Measurements from ENCODE around the gene LRRC41.
"Not testable (repeated sequence)": the region's sequence is repeated elsewhere in the genome, so short reads cannot be mapped to it uniquely, and the experiment has no call there.

Gene LRRC41

DNA sequence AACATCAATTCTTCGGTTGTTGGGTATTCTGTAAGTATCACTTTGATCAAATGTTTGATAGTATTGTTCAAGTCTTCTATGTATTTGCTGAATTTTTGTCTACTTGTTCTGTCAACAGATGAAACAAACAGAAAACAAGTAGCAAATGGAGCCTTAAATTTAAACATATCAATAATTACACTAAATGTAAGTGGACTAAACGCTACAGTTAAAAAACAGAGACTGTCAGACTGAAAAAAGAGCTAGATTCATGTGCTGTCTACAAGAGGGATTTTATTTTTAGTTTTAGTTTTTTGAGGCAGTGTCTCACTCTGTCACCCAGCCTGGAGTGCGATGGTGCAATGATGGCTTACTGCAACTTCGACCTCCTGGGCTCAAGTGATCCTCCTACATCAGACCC, 66.5 kb downstream of the LRRC41 start:
- no peak for DNase-seq

DNA sequence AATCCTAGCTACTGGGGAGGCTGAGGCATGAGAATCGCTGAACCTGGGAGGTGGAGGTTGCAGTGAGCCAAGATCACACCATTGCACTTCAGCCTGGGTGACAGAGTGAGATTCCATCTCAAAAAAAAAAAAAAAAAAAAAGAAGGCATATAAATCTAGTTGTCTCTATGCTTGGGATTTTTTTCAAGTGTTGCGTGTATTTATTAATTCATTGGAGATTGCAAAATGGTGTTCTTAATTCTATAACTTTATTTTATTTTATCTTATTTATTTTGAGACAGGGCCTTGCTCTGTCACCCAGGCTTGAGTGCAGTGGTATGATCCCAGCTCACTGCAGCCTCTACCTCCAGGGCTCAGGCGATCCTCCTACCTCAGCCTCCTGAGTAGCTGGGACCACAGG, 72.2 kb downstream of the LRRC41 start:
- DNase-seq, result not testable (repeated sequence)
